Natural killer cell (primary cell): ENCODE measurements around the gene EFCAB8. TPM values are rescaled to one million over a fixed set of nuclear protein-coding genes. Genes with fewer than 3 reads are reported as not detected.

Experiments used
- ATAC-seq, 3 donors: fragments of 150-1000 bp in 2 of 3; fragments of 200-7000 bp in 1 of 3; cut with Tn5 transposase; 1 replicate in 1 of 3; 2 replicates in 2 of 3; pipeline ENCODE4 v1.10.0; 2021; ENCODE audit warnings: mild to moderate bottlenecking in 2 of 3, moderate library complexity in 2 of 3
- DNase-seq, 2 donors: peaks; one replicate each; pipeline versions ENCODE4 v3.0.0 to v3.0.0-alpha.2; 2013 to 2021; ENCODE audit warnings: mixed read lengths in 1 of 2
- H3K27ac ChIP-seq: one replicate; pipeline ENCODE4 v1.5.1; 2013; ENCODE audit warnings: mild to moderate bottlenecking, low read length
- H3K27me3 ChIP-seq: one replicate; pipeline ENCODE4 v1.6.1; 2013; ENCODE audit warnings: low read length; ENCODE audit not compliant: control insufficient read depth, insufficient read depth
- H3K36me3 ChIP-seq: one replicate; pipeline ENCODE4 v1.6.1; 2013; ENCODE audit warnings: low read length; ENCODE audit not compliant: control insufficient read depth, insufficient read depth
- H3K4me1 ChIP-seq: one replicate; pipeline ENCODE4 v1.6.1; 2013; ENCODE audit warnings: low read length; ENCODE audit not compliant: control insufficient read depth, insufficient read depth
- H3K4me3 ChIP-seq: one replicate; pipeline ENCODE4 v1.5.1; 2013; ENCODE audit warnings: low read length
- H3K9me3 ChIP-seq: one replicate; pipeline ENCODE4 v1.6.1; 2013; ENCODE audit warnings: low read length; ENCODE audit not compliant: control insufficient read depth, insufficient read depth
- H3K27ac Mint-ChIP-seq, 2 donors: one replicate each; pipeline ENCODE4 v1.8.0; 2022; ENCODE audit warnings: mild to moderate bottlenecking in 2 of 2, mixed read lengths in 2 of 2, moderate library complexity in 1 of 2
- H3K27me3 Mint-ChIP-seq, 2 donors: one replicate each; pipeline ENCODE4 v1.8.0; 2022; ENCODE audit warnings: low read depth in 2 of 2, mixed read lengths in 2 of 2
- H3K36me3 Mint-ChIP-seq: one replicate; pipeline ENCODE4 v1.8.0; 2022; ENCODE audit warnings: mixed read lengths
- H3K4me1 Mint-ChIP-seq, 2 donors: one replicate each; pipeline ENCODE4 v1.8.0; 2022; ENCODE audit warnings: mixed read lengths in 2 of 2
- H3K4me3 Mint-ChIP-seq: one replicate; pipeline ENCODE4 v1.8.0; 2022; ENCODE audit warnings: mild to moderate bottlenecking, moderate library complexity, mixed read lengths
- H3K9me3 Mint-ChIP-seq, 2 donors: one replicate each; pipeline ENCODE4 v1.8.0; 2022; ENCODE audit warnings: mixed read lengths in 2 of 2
- WGBS: methylation state at CpG from one replicate; pipeline ENCODE4 v1.1.7; 2013; ENCODE audit warnings: missing lambda C conversion rate; ENCODE audit not compliant: insufficient coverage; 5-methylcytosine and 5-hydroxymethylcytosine counted together
- intact Hi-C: fragments of 100-400 bp; cut with micrococcal nuclease; formaldehyde crosslinking; loops from one replicate; pipeline ENCODE4 v1.14.2; 2022
- total RNA-seq, 4 donors: library from RNA; stranded (reverse); fragments of 120-200 nt in 1 of 4; gene quantifications; one replicate each; pipeline versions ENCODE4 v1.2.3 to v1.2.4, GENCODE V29; 2013 to 2022
- TF ChIP-seq, protein P1 (sequence below): fragments of 200-600 bp; IDR thresholded peaks from one replicate; pipeline ENCODE4 v1.8.0; 2022; ENCODE audit warnings: antibody characterized with exemption

Gene EFCAB8
- total RNA-seq, 3 donors from 2014 or later (not counting 1 experiment from before 2014, with no cell fraction given): 1.2 to 2.9 (median 2.3) TPM

DNA sequence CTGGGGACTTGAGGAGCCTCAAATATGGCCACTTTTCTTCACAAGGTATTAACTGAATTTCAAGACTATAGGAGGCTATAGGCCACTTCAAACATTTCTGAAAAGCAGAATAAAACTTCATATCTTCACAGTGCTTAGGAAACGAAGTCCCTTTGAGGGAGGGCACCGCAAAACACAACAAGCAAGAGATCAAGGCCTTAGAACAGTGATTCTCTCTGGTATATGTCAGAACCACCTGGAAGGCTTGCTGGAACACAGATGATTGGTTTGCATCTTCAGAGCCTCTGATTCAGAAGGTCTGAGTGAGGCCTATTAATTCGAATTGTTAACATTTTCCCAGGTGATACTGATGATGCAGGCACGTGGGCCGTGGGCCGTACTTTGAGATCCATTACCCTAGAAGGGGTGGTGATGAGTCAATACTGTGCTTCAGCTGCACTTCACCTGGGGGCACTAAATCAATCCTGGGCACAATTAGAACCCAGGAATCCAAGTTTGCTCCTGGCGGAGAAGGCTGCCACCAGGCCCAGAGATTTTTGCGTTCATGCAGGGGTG, 134.8 kb downstream of the EFCAB8 start:
- H3K27me3 Mint-ChIP-seq: peaks cover 0 to 2% of the 10 kb centered on the region in 2 donors
- no peaks in the 10 kb centered on the region for H3K36me3 Mint-ChIP-seq
- TF ChIP-seq, protein P1, sequence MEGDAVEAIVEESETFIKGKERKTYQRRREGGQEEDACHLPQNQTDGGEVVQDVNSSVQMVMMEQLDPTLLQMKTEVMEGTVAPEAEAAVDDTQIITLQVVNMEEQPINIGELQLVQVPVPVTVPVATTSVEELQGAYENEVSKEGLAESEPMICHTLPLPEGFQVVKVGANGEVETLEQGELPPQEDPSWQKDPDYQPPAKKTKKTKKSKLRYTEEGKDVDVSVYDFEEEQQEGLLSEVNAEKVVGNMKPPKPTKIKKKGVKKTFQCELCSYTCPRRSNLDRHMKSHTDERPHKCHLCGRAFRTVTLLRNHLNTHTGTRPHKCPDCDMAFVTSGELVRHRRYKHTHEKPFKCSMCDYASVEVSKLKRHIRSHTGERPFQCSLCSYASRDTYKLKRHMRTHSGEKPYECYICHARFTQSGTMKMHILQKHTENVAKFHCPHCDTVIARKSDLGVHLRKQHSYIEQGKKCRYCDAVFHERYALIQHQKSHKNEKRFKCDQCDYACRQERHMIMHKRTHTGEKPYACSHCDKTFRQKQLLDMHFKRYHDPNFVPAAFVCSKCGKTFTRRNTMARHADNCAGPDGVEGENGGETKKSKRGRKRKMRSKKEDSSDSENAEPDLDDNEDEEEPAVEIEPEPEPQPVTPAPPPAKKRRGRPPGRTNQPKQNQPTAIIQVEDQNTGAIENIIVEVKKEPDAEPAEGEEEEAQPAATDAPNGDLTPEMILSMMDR: no peak
- no peaks in the 10 kb centered on the region for H3K4me1 ChIP-seq
- no peak overlapping the region for H3K4me3 ChIP-seq
- no peak overlapping the region for H3K27ac ChIP-seq
- H3K4me1 Mint-ChIP-seq: peaks cover 0 to 5% of the 10 kb centered on the region in 2 donors
- no peak for ATAC-seq
- H3K36me3 ChIP-seq: no peaks in the 10 kb centered on the region
- no peak overlapping the region for H3K27ac Mint-ChIP-seq
- H3K9me3 Mint-ChIP-seq: no peaks in the 10 kb centered on the region
- no peak overlapping the region for H3K4me3 Mint-ChIP-seq
- peak in 1 of 2 donors; percentile 47 for DNase-seq
- no peaks in the 10 kb centered on the region for H3K27me3 ChIP-seq
- H3K9me3 ChIP-seq: peaks cover 3% of the 10 kb centered on the region
- intact Hi-C loops: no loop called here
- 88% methylated on average over 8 of the region's 8 CpGs for WGBS

DNA sequence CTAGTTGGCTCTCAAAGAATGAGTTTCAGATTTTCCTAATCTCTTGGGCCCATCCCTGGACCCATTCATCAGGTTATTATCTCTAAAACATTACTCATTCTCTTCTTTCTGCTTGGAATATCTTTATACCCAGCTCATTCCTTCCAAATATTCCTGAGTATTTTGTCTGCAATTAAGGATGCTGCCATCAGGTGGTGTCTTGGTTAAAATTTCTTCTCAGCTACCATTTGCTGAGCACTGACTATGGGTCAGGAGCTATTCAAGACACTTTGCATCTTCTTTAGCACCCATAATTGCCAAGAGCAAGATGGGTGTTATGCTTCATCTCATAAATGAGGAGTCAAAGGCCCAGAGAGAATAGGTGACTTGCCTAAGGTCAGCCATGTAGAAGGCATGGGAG, 137.1 kb downstream of the EFCAB8 start:
- Mint-ChIP-seq H3K9me3 (no peaks in the 10 kb centered on the region), H3K27me3 (peaks cover 0 to 2% of the 10 kb centered on the region in 2 donors), H3K27ac (no peak overlapping the region), H3K36me3 (no peaks in the 10 kb centered on the region), H3K4me1 (peaks cover 0 to 5% of the 10 kb centered on the region in 2 donors), H3K4me3 (no peak overlapping the region)
- H3K27me3 ChIP-seq: no peaks in the 10 kb centered on the region
- intact Hi-C loops: no loop called here
- no peaks in the 10 kb centered on the region for H3K4me1 ChIP-seq
- no peak for ATAC-seq
- TF ChIP-seq, protein P1: no peak
- DNase-seq: no peak
- H3K9me3 ChIP-seq: peaks cover 3% of the 10 kb centered on the region
- no peak overlapping the region for H3K27ac ChIP-seq
- no peaks in the 10 kb centered on the region for H3K36me3 ChIP-seq
- H3K4me3 ChIP-seq: no peak overlapping the region

DNA sequence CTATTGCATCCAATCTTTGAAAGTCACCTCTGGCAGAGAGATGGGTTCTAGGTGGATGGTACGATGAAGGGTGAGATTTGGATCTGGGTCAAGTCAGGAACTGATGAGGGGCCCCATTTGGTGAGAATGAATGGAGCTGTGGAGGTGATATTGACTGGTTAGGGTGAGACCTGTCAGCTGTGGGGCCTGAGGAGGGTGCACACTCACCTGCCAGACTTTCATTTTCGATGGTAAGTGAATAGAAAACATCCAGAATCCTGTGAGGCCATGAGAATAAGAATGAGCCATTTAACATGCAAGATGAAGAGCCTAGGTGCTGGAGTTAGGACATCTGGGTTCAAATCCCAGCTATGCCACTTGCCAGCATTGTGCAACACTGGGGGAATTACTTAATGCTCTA, 138.7 kb downstream of the EFCAB8 start:
- Histone ChIP-seq H3K4me3 (no peak overlapping the region), H3K36me3 (no peaks in the 10 kb centered on the region), H3K4me1 (no peaks in the 10 kb centered on the region), H3K9me3 (peaks cover 3% of the 10 kb centered on the region), H3K27me3 (no peaks in the 10 kb centered on the region), H3K27ac (no peak overlapping the region)
- TF ChIP-seq, protein P1: no peak
- 73% methylated on average over 2 of the region's 2 CpGs for WGBS
- H3K36me3 Mint-ChIP-seq: no peaks in the 10 kb centered on the region
- DNase-seq (no peak), ATAC-seq (no peak)
- H3K9me3 Mint-ChIP-seq: no peaks in the 10 kb centered on the region
- H3K4me1 Mint-ChIP-seq: no peaks in the 10 kb centered on the region
- no peak overlapping the region for H3K4me3 Mint-ChIP-seq
- intact Hi-C loops: no loop called here
- no peak overlapping the region for H3K27ac Mint-ChIP-seq
- H3K27me3 Mint-ChIP-seq: no peaks in the 10 kb centered on the region

DNA sequence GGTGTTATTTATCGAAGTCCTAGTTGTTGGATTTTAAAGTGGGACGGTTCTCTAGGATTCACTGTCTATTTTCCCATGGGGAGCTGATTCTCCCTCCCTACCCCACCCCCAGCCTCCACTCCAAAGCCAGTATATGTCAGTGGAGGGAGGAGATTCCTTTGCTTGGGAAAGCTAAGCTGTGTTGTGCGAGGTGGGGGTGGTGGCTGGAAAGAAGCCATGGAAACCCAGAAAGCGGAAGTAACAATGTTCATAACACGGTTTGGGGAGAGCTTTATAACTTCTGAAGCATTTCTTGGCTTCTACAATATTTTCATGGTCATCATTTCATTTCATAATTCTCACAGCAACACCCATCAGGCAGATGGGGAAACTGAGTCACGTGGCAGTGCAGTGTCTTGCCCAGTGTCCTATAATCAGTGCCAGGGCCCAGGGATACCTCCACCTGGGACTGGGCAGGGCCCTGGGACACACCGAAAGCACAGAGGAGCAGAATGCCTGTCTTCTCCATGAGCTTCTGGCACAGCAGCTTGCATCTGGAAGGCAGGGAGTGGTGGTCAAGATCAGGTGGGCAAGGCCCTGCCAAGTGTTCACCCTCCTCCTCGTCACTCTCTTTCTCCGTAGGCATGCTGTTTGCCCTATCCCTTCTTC, 141.0 kb downstream of the EFCAB8 start:
- Mint-ChIP-seq H3K4me1 (no peaks in the 10 kb centered on the region), H3K4me3 (no peak overlapping the region), H3K27me3 (no peaks in the 10 kb centered on the region), H3K36me3 (no peaks in the 10 kb centered on the region), H3K9me3 (no peaks in the 10 kb centered on the region), H3K27ac (no peak overlapping the region)
- Histone ChIP-seq H3K27ac (no peak overlapping the region), H3K27me3 (no peaks in the 10 kb centered on the region), H3K4me1 (no peaks in the 10 kb centered on the region), H3K36me3 (no peaks in the 10 kb centered on the region), H3K4me3 (no peak overlapping the region), H3K9me3 (peaks cover 3% of the 10 kb centered on the region)
- TF ChIP-seq, protein P1: no peak
- intact Hi-C loops: no loop called here
- DNase-seq (no peak), ATAC-seq (no peak)
- WGBS: 45% methylated on average over 7 of the region's 9 CpGs
